ENCODE data around the gene TCEA2.

DNA sequence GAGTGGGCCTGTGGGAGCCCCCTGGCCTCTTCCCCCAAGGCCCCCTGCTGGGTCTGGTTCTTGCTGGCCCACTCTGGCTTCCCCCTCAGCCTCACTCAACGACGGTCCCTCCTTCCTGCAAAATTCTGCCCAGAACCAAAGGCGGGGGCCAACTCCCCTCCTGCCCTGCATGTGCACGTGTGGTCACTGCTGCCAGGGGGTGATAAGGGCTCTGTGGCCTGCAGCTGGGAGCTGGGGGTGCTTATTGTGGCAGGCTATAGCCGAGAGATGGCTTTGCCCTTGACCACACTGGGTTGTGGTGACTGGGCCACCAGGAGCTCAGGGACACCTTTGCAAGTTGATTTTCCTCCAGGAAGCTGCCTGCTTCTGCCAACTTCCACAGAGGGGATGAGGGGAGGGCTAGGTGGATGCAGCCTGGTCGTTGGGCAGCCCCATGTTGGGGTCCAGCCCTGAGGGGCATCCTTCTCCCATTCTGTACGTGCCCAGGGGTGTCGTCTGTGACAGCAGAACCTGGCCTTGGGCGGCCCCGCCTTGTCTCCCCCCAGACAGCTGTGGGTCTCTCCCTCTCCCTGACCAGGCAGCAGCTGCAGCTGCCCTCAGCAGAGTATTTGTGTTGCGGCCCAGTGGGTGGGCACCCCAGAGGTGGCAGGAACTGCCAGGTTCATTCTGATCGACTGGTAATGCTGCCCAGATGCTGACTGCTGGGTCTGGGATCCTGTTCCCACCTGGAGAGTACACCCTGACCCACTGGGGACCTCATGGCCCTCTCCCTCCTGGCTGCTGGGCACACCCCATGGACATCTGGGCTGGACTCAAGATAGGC, 5.6 kb downstream of the TCEA2 start:
- TF ChIP-seq POLR2A (IDR thresholded peaks at IDR 0.05) (no peak), EP300 (IDR thresholded peaks at IDR 0.05) (no peak), POLR2AphosphoS5 (IDR thresholded peaks at IDR 0.05) (no peak)
- TF ChIP-seq, protein P1, sequence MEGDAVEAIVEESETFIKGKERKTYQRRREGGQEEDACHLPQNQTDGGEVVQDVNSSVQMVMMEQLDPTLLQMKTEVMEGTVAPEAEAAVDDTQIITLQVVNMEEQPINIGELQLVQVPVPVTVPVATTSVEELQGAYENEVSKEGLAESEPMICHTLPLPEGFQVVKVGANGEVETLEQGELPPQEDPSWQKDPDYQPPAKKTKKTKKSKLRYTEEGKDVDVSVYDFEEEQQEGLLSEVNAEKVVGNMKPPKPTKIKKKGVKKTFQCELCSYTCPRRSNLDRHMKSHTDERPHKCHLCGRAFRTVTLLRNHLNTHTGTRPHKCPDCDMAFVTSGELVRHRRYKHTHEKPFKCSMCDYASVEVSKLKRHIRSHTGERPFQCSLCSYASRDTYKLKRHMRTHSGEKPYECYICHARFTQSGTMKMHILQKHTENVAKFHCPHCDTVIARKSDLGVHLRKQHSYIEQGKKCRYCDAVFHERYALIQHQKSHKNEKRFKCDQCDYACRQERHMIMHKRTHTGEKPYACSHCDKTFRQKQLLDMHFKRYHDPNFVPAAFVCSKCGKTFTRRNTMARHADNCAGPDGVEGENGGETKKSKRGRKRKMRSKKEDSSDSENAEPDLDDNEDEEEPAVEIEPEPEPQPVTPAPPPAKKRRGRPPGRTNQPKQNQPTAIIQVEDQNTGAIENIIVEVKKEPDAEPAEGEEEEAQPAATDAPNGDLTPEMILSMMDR (IDR thresholded peaks at IDR 0.05) = no peak

Measured in sigmoid colon (tissue), 4 donors.